Activated CD8-positive, alpha-beta memory T cell treated with anti-CD3 and anti-CD28 coated beads for 36 hours (primary cell): ENCODE results near the gene TMEFF1. TPM values are rescaled to one million over a fixed set of nuclear protein-coding genes. Genes with fewer than 3 reads are reported as not detected.
"Not testable (repeated sequence)": the region's sequence is repeated elsewhere in the genome, so short reads cannot be mapped to it uniquely, and the experiment has no call there.

ENCODE experiments used
- CTCF ChIA-PET: fragments of 350-600 bp; sonication (Branson Sonifier 250); formaldehyde crosslinking; loops from one replicate; lab custom pipeline; 2021; ENCODE audit warnings: antibody characterized with exemption; lab: Charles Lee
- POLR2A ChIA-PET: fragments of 350-600 bp; sonication (Branson Sonifier 250); formaldehyde crosslinking; loops from one replicate; lab custom pipeline; 2021; ENCODE audit warnings: antibody characterized with exemption; lab: Charles Lee
- total RNA-seq, 2 experiments: library from RNA; stranded (reverse); gene quantifications; one replicate each; pipeline ENCODE4 v1.2.3, GENCODE V29; 2021

TMEFF1 gene
- total RNA-seq, 2 experiments from 2014 or later: 0.19 to 0.36 TPM

DNA sequence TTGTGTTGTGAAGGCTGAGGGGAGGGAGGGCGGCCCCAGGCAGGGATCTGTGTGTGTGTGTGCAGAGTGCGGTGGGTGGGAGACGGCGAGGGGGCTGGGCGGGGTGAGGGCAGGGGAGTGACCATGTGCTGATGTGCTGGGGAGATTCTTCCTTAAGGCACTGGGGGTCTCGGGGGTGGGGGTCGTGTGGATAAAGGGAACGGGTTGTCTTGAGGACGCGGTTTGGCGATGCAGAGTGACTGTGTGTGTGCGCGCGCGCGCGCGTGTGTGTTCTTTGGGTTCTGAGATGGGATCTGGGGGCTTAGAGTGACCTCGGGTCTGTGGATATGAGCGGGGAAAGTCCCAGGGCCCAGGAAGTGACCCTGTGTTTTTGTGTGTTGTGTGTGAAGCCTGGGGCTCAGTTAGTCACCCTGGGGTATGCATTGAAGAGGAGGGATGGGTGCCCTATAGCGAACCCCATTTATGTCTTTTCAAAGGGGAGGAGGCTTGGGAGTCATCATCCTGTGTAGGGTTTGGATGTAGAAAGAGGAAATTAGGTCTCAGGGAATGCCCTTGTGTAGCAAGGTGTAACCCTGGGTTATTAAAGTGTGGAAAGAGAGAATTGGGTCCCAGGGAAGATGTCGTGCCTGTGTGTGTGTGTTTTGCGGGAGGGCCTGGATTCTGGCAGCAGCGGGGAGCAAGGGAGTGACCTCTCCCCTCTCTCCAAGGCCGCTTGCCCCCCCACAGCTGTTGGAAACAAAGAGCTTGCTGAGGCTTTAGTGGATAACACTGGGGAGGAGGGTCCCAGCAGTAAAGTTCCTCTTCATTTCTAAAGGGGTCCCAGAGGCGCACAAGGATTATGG, 1.4 kb downstream of the TMEFF1 start:
- CTCF ChIA-PET: no interaction called here
- POLR2A ChIA-PET: no interaction called here

DNA sequence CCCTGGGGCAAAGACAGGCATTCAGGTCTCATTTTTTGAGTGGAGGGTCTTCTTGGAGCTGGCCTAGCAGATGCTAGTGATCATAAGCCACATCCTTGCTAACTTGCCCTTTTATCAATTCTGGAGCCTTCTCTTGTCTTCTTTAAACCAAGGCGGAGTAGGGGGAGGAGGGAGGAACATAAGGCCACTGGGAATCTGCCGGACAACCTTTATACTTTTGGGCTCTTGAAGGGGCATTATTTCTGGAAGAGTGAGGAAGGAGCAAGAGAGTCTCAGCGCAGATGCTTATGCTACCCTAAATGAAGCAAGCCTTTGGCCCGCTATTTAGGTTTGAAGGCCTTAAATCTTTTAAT, 2.0 kb downstream of the TMEFF1 start:
- POLR2A ChIA-PET: no interaction called here
- CTCF ChIA-PET: no interaction called here

DNA sequence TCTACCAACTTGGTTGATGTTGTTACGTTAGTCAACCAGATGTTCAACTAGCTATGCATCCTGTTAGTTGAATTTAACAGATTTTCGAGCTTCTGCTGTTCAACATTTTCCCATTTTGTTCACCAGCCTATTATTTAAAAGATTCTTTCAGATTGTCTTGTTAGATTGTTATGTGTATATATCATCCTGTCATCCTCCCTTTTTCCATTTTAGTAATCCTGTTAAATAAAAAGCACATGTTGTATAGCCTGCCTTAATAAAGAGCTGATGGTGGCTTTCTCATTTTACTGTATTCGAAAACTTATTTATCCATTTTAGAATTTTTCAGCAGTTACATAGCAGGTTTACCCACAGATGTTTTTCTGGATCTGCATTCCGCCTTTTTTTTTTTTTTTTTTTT, 4.3 kb downstream of the TMEFF1 start:
- CTCF ChIA-PET: interaction anchor here (0.5 kb wide), 1 partner anchor 28 kb away, joined by 3 read pairs; no protein-coding TSS in a partner anchor

DNA sequence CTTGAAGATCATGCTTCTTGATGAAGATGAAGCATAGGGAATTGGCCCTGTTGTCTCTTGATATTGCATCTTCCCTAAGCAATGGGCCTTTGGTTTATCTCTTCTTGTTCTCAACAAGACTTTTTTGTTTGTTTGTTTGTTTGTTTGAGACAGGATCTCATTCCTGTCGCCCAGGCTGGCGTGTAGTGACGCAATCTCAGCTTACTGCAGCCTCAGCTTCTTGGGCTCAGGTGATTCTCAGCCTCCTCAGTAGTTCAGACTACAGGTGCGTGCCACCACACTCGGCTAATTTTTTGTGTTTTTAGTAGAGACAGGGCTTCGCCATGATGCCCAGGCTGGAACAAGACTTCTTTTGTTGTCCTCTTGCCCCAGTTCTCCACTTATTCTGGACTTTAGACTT, 5.2 kb downstream of the TMEFF1 start:
- CTCF ChIA-PET: interaction anchor here (0.6 to 1.1 kb wide), 2 partner anchors 15 to 41 kb away, joined by 3 read pairs; no protein-coding TSS in a partner anchor
- POLR2A ChIA-PET: interaction anchor here (0.6 kb wide), 1 partner anchor 560 kb away, joined by 3 read pairs; no protein-coding TSS in a partner anchor

More for the DNA sequence above, 4.3 kb downstream of the TMEFF1 start:
- POLR2A ChIA-PET: no interaction called here

- POLR2A ChIA-PET: no interaction called here
- CTCF ChIA-PET: no interaction called here
These were observed 6.9 kb downstream of the TMEFF1 start for GRCh38 chr9:100479820-100480219.

DNA sequence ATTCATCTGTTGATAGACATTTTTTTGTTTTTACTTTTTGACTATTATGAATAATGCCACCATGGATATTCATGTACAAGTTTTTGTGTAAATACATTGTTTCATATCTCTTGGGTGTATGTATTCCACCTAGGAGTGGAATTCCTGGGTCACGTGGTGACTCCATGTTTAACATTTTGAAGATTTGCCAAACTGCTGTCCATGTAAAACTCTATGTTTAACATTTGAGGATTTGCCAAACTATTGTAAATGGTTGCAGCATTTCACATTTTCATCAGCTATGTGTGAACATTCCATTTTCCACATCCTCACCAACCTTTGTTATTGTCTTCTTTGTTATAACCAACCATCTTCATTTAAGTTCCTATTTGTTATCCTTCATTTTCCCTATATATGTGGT, 12.2 kb downstream of the TMEFF1 start:
- CTCF ChIA-PET: no interaction called here
- POLR2A ChIA-PET: no interaction called here

DNA sequence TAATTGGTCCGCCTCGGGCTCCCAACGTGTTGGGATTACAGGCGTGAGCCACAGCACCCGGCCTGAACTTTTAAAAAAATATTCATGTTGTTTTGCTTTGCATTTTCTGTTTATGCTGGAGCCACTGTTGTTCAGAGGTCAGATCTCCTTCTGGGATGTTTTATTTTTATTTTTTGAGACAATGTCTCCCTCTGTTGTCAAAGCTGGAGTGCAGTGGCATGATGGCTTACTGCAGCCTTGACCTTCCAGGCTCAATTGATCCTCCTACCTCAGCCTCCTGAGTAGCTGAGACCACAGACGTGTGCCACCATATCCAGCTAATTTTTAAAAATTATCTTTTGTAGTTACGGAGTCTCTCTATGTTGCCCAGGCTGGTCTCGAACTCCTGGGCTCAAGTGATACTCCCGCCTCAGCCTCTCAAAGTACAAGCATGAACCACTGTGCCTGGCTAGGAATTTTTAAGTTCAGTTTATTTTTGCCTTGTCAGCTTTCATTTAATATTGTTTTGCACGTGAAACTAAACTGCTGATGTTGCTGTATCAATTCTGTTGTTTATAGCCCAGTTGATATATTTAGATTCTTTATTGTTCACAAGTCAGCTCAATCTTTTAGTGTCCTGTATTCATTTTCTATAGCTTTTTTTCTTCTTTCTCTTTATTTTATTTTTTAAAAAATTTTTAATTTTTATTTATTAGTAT, 13.7 kb downstream of the TMEFF1 start:
- POLR2A ChIA-PET: no interaction called here
- CTCF ChIA-PET: no interaction called here

DNA sequence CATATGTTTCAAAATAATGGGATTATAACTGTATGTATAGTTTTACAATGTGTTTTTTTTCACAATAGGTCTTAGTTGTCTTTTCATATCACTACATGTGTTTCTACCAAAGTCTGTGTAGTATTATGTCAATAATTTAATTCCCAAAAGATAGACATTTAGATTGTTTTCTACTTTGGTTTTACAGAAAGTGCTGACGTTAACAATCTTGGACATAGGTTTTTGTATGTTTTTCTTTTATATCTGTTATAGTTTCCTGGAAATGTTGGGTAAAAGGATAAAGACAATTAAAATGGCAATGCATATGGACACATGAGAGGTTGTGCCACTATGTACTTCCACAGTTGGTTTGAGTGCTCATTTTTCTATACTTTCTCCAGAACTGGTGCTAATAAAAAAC, 15.2 kb downstream of the TMEFF1 start:
- POLR2A ChIA-PET: no interaction called here
- CTCF ChIA-PET: no interaction called here

- POLR2A ChIA-PET: no interaction called here
- CTCF ChIA-PET: no interaction called here
These were observed 16.9 kb downstream of the TMEFF1 start for GRCh38 chr9:100489836-100490235.

- ChIA-PET CTCF (no interaction called here), POLR2A (interaction anchor here (0.6 kb wide), 1 partner anchor 43 kb away, joined by 3 read pairs; no protein-coding TSS in a partner anchor)
These were observed 20.0 kb downstream of the TMEFF1 start for GRCh38 chr9:100492952-100493351.

DNA sequence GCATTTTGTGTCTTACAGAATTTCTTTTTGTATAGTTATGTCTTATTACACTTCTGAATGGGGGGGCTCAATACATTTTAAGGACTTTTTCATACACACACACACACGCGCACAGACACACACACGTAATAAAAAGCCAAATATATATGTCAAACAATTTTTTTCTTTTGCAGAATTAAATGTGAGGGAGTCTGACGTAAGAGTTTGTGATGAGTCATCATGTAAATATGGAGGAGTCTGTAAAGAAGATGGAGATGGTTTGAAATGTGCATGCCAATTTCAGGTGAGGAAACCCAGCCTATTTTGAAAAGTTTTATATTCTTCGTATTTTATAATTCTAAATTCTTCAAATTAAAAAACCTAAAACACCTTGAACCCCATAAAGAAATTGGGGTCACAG, 25.6 kb downstream of the TMEFF1 start:
- CTCF ChIA-PET: no interaction called here
- POLR2A ChIA-PET: no interaction called here

DNA sequence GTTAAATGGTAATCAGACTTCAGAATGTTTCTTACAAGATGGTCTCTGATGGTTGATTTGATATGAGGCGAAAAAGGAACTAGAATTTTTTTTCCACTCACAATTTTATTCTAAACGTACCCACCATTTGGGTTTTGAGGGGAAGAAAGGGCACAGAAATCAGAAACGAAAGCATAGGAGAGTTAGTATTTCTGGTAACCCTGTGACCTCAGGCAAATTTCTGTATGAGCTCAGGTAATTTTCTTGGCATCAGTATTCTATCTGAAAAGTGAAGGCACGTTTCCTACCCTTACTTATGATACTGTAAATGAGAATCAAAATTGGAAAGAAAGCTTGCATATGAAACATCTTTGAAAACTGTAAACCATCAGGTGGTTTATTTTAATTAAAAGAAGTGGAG, 26.5 kb downstream of the TMEFF1 start:
- ChIA-PET POLR2A (no interaction called here), CTCF (no interaction called here)

- ChIA-PET POLR2A (no interaction called here), CTCF (no interaction called here)
These were observed 26.9 kb downstream of the TMEFF1 start for GRCh38 chr9:100499866-100500265.

- ChIA-PET POLR2A (no interaction called here), CTCF (no interaction called here)
These were observed 32.7 kb downstream of the TMEFF1 start for GRCh38 chr9:100505564-100506159.

- CTCF ChIA-PET: not testable (repeated sequence)
These were observed 34.4 kb downstream of the TMEFF1 start for GRCh38 chr9:100507350-100507749.

DNA sequence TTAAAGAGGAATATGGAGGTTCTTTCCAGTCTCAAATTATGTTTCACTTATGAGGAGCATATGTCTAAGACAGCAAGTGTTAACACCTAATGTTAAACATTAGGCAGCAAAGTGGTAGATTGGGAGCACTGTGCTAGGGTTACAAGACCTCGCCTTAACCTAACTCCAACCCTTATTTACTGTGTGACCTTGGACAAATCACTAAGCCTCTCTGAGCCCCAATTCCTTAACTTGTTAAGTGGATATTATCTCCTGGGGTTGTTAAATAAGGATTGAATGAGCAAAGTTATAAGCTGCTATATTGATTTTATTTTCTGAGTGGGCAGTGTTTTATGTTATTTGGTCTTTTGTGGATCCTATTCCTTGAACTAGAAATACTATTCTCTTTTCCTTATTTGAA, 38.3 kb downstream of the TMEFF1 start:
- POLR2A ChIA-PET: no interaction called here
- CTCF ChIA-PET: no interaction called here

More at GRCh38 chr9:100507350-100507749, 34.4 kb downstream of the TMEFF1 start:
- POLR2A ChIA-PET: not testable (repeated sequence)

DNA sequence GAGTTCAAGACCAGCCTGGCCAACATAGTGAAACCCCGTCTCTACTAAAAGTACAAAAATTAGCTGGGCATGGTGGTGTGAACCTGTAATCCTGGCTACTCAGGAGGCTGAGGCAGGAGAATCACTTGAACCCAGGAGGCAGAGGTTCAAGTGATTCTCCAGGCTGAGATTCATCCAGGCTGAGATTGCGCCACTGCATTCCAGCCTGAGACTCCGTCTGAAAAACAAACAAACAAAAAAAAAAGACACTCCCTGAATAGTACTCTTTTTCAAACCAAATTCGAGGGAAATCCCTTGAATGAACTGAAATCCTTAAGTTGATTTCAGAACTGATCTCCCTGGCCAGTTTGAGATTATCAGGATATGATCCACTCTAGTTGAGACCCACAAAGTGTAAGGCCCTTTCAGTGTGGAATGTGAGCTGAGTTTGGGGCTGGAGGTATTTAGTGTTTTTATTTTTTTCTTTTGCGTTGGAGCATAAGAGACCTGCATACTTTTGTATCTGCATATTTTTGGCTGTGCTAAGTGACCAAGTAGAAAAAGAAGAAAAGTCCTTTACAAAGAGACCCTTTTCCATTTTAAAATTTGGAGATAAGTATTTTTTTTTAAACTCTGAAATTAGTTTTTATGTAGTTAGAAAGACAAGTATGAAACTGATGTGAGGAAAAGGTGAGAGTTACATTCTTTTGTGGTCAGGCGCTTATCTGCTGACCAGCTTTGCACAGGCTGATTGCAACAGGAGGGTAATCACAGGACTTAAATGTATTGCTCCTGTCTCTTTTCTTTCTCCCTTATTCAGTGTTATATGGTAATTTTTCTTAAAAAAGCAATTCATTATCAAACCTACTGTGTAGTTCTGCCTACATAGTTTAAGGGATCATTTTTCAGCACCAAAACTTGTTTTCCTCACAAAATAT, 42.9 kb downstream of the TMEFF1 start:
- ChIA-PET POLR2A (no interaction called here), CTCF (no interaction called here)

GRCh38 chr9:100521282-100521681, 48.3 kb downstream of the TMEFF1 start:
- CTCF ChIA-PET: no interaction called here
- POLR2A ChIA-PET: no interaction called here

- POLR2A ChIA-PET: no interaction called here
- CTCF ChIA-PET: no interaction called here
These were observed 52.6 kb downstream of the TMEFF1 start for GRCh38 chr9:100525563-100525962.
